ENCODE data around the gene TNRC6C. TPM values are rescaled to one million over a fixed set of nuclear protein-coding genes. Genes with fewer than 3 reads are reported as not detected.

TNRC6C gene
- total RNA-seq, 1 experiment from 2014 or later: 16.4 TPM

GRCh38 chr17:78027121-78027520 is 68.6 kb downstream of the TNRC6C start:
- no peaks in the 10 kb centered on the region for H3K27me3 Mint-ChIP-seq (ENCODE audit: insufficient read depth, unreplicated experiment)
- no peak for TF ChIP-seq CTCF (IDR thresholded peaks at IDR 0.05; ENCODE audit: unreplicated experiment)
- no peak for DNase-seq (ENCODE audit: unreplicated experiment)
- ChIA-PET CTCF (interaction anchor here (0.9 to 1.2 kb wide), 2 partner anchors 9 to 14 kb away, joined by 3 read pairs; no protein-coding TSS in a partner anchor), POLR2A (no interaction called here)
- intact Hi-C loops (cut with micrococcal nuclease): no loop called here
- no peak overlapping the region for H3K4me3 Mint-ChIP-seq (ENCODE audit: unreplicated experiment)
- H3K9me3 Mint-ChIP-seq (ENCODE audit: unreplicated experiment): no peaks in the 10 kb centered on the region
- H3K4me1 Mint-ChIP-seq (ENCODE audit: insufficient read depth, unreplicated experiment): peaks cover 4% of the 10 kb centered on the region
- no peak overlapping the region for H3K27ac Mint-ChIP-seq (ENCODE audit: low read depth, unreplicated experiment)
- H3K36me3 Mint-ChIP-seq (ENCODE audit: insufficient read depth, unreplicated experiment): no peaks in the 10 kb centered on the region
- no TSS peak for BruUV-seq (replicated peaks)

- peaks cover 5% of the 10 kb centered on the region for H3K4me1 Mint-ChIP-seq (ENCODE audit: insufficient read depth, unreplicated experiment)
Measured at GRCh38 chr17:78029697-78030096, 71.2 kb downstream of the TNRC6C start.

GRCh38 chr17:78031435-78031834 is 72.9 kb downstream of the TNRC6C start:
- Mint-ChIP-seq H3K4me1 (ENCODE audit: insufficient read depth, unreplicated experiment) (peaks cover 7% of the 10 kb centered on the region), H3K9me3 (ENCODE audit: unreplicated experiment) (no peaks in the 10 kb centered on the region), H3K27ac (ENCODE audit: low read depth, unreplicated experiment) (no peak overlapping the region), H3K36me3 (ENCODE audit: insufficient read depth, unreplicated experiment) (peaks cover 14% of the 10 kb centered on the region), H3K4me3 (ENCODE audit: unreplicated experiment) (no peak overlapping the region), H3K27me3 (ENCODE audit: insufficient read depth, unreplicated experiment) (no peaks in the 10 kb centered on the region)
- POLR2A ChIA-PET: interaction anchor here (1.4 to 1.7 kb wide), 2 partner anchors 10 to 12 kb away, joined by 6 to 11 read pairs; no protein-coding TSS in a partner anchor
- no peak for DNase-seq (ENCODE audit: unreplicated experiment)
- intact Hi-C loops (cut with micrococcal nuclease): no loop called here
- CTCF ChIA-PET: interaction anchor here (0.7 to 2.0 kb wide), 3 partner anchors 11 to 13 kb away, joined by 3 to 9 read pairs (median 5); no protein-coding TSS in a partner anchor
- no TSS peak for BruUV-seq (replicated peaks)
- no peak for TF ChIP-seq CTCF (IDR thresholded peaks at IDR 0.05; ENCODE audit: unreplicated experiment)

More at GRCh38 chr17:78029697-78030096, 71.2 kb downstream of the TNRC6C start:
- Mint-ChIP-seq H3K27ac (ENCODE audit: low read depth, unreplicated experiment) (no peak overlapping the region), H3K27me3 (ENCODE audit: insufficient read depth, unreplicated experiment) (no peaks in the 10 kb centered on the region), H3K9me3 (ENCODE audit: unreplicated experiment) (no peaks in the 10 kb centered on the region), H3K36me3 (ENCODE audit: insufficient read depth, unreplicated experiment) (peaks cover 3% of the 10 kb centered on the region), H3K4me3 (ENCODE audit: unreplicated experiment) (no peak overlapping the region)
- no peak for DNase-seq (ENCODE audit: unreplicated experiment)
- CTCF ChIA-PET: interaction anchor here (0.6 to 2.1 kb wide), 4 partner anchors 11 to 487 kb away, joined by 3 to 9 read pairs (median 3); no protein-coding TSS in a partner anchor
- POLR2A ChIA-PET: interaction anchor here (1.1 kb wide), 1 partner anchor 11 kb away, joined by 7 read pairs; no protein-coding TSS in a partner anchor
- BruUV-seq (replicated peaks): no TSS peak
- intact Hi-C loops (cut with micrococcal nuclease): no loop called here
- TF ChIP-seq CTCF (IDR thresholded peaks at IDR 0.05; ENCODE audit: unreplicated experiment): no peak

GRCh38 chr17:78032166-78032565 is 73.7 kb downstream of the TNRC6C start:
- intact Hi-C loops (cut with micrococcal nuclease): no loop called here
- Mint-ChIP-seq H3K27me3 (ENCODE audit: insufficient read depth, unreplicated experiment) (no peaks in the 10 kb centered on the region), H3K27ac (ENCODE audit: low read depth, unreplicated experiment) (no peak overlapping the region), H3K4me1 (ENCODE audit: insufficient read depth, unreplicated experiment) (peaks cover 6% of the 10 kb centered on the region), H3K4me3 (ENCODE audit: unreplicated experiment) (no peak overlapping the region), H3K36me3 (ENCODE audit: insufficient read depth, unreplicated experiment) (peaks cover 14% of the 10 kb centered on the region), H3K9me3 (ENCODE audit: unreplicated experiment) (no peaks in the 10 kb centered on the region)
- POLR2A ChIA-PET: interaction anchor here (1.4 to 1.7 kb wide), 2 partner anchors 9 to 13 kb away, joined by 6 to 11 read pairs; no protein-coding TSS in a partner anchor
- CTCF ChIA-PET: interaction anchor here (0.7 to 2.0 kb wide), 3 partner anchors 11 to 14 kb away, joined by 3 to 9 read pairs (median 5); no protein-coding TSS in a partner anchor
- TF ChIP-seq CTCF (IDR thresholded peaks at IDR 0.05; ENCODE audit: unreplicated experiment): no peak
- no TSS peak for BruUV-seq (replicated peaks)
- DNase-seq (ENCODE audit: unreplicated experiment): no peak
